Progenitor cell of endocrine pancreas (in vitro differentiated cells): Measurements from ENCODE around the gene SERP1. TPM values are rescaled to one million over a fixed set of nuclear protein-coding genes. Genes with fewer than 3 reads are reported as not detected.

ENCODE experiments used
- DNase-seq: peaks from one replicate; pipeline ENCODE4 v3.0.0; 2021; ENCODE audit warnings: low spot score; ENCODE audit not compliant: unreplicated experiment
- H3K27ac Mint-ChIP-seq: 2 replicates; pipeline ENCODE4 v1.8.0; 2021; ENCODE audit warnings: mild to moderate bottlenecking, moderate library complexity, mixed read lengths
- H3K27me3 Mint-ChIP-seq: 2 replicates; pipeline ENCODE4 v1.8.0; 2021; ENCODE audit warnings: mixed read lengths
- H3K36me3 Mint-ChIP-seq: 2 replicates; pipeline ENCODE4 v1.8.0; 2022; ENCODE audit warnings: mixed read lengths; ENCODE audit not compliant: insufficient read depth
- H3K4me1 Mint-ChIP-seq: 2 replicates; pipeline ENCODE4 v1.8.0; 2021; ENCODE audit warnings: low read depth, mixed read lengths
- H3K4me3 Mint-ChIP-seq: 2 replicates; pipeline ENCODE4 v1.8.0; 2021; ENCODE audit warnings: low read depth, mild to moderate bottlenecking, moderate library complexity, mixed read lengths
- H3K9me3 Mint-ChIP-seq: 2 replicates; pipeline ENCODE4 v1.8.0; 2021; ENCODE audit warnings: low read depth, mixed read lengths
- total RNA-seq: library from RNA; stranded (reverse); gene quantifications from 2 replicates; pipeline ENCODE4 v1.2.1, GENCODE V29; 2021
- TF ChIP-seq, protein P1 (sequence below): fragments of 200-600 bp; sonication (generic); IDR thresholded peaks from one replicate; pipeline ENCODE4 v1.5.0; 2021; ENCODE audit warnings: antibody characterized with exemption, mild to moderate bottlenecking; ENCODE audit not compliant: unreplicated experiment

SERP1 gene
- total RNA-seq, 1 donor from 2014 or later, result 94.9 TPM

DNA sequence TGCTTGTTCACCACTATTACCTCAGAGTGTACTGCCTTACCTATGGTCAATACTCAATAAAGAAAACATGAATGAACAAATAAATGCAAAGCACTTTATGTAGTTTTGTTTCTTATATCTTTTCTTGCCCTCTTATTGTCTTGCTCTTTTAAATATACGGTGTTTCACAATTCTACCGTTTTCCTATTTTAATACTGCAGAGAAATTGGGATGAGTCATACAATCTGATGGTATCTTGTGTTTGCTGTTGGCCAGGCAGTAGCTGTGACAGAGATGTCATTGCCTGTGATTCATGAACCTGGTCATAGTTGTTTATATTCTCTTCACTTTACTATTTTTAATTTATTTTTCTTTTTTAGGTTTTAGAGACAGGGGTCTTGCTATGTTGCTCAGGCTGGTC, 48.3 kb downstream of the SERP1 start:
- H3K9me3 Mint-ChIP-seq, result peaks cover 9% of the 10 kb centered on the region

DNA sequence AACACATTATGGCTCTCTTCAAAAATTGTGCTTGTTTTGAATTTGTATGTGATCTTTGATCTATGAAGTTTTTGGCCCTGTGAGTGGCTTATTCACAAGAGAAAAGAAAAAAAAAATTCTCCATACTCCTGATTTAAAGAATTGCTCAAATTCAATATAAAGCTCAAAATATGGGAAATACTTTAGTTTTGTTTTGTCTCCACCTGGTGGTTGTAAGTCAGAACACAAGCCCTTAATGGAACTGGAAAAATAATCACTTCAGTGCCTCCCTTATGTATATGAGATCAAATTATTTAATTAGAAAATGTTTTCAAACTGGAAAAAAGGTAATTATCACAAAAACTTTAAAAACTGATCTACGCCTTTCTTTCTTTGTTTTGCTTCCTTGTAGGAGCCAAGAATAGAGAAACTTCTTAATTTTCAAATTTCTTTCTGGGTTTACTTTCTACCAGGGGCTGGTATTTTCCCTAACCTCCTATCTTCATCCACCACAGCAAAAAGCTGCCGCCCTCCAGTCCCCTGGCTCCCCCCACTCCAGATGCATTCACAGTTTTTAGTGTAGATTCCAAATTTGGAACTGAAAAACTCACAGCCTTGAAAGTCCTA, 50.6 kb downstream of the SERP1 start:
- H3K4me1 Mint-ChIP-seq, result peaks cover 2% of the 10 kb centered on the region
- H3K9me3 Mint-ChIP-seq, result no peaks in the 10 kb centered on the region
- no peak for DNase-seq
- no peak overlapping the region for H3K4me3 Mint-ChIP-seq
- no peaks in the 10 kb centered on the region for H3K27me3 Mint-ChIP-seq
- TF ChIP-seq, protein P1, sequence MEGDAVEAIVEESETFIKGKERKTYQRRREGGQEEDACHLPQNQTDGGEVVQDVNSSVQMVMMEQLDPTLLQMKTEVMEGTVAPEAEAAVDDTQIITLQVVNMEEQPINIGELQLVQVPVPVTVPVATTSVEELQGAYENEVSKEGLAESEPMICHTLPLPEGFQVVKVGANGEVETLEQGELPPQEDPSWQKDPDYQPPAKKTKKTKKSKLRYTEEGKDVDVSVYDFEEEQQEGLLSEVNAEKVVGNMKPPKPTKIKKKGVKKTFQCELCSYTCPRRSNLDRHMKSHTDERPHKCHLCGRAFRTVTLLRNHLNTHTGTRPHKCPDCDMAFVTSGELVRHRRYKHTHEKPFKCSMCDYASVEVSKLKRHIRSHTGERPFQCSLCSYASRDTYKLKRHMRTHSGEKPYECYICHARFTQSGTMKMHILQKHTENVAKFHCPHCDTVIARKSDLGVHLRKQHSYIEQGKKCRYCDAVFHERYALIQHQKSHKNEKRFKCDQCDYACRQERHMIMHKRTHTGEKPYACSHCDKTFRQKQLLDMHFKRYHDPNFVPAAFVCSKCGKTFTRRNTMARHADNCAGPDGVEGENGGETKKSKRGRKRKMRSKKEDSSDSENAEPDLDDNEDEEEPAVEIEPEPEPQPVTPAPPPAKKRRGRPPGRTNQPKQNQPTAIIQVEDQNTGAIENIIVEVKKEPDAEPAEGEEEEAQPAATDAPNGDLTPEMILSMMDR, result peak; percentile 91
- H3K36me3 Mint-ChIP-seq, result no peaks in the 10 kb centered on the region
- no peak overlapping the region for H3K27ac Mint-ChIP-seq

More for the DNA sequence above, 48.3 kb downstream of the SERP1 start:
- no peak overlapping the region for H3K4me3 Mint-ChIP-seq
- H3K4me1 Mint-ChIP-seq, result peaks cover 2% of the 10 kb centered on the region
- H3K27ac Mint-ChIP-seq, result no peak overlapping the region
- DNase-seq, result no peak
- TF ChIP-seq, protein P1, result no peak
- H3K36me3 Mint-ChIP-seq, result peaks cover 6% of the 10 kb centered on the region
- H3K27me3 Mint-ChIP-seq, result no peaks in the 10 kb centered on the region

DNA sequence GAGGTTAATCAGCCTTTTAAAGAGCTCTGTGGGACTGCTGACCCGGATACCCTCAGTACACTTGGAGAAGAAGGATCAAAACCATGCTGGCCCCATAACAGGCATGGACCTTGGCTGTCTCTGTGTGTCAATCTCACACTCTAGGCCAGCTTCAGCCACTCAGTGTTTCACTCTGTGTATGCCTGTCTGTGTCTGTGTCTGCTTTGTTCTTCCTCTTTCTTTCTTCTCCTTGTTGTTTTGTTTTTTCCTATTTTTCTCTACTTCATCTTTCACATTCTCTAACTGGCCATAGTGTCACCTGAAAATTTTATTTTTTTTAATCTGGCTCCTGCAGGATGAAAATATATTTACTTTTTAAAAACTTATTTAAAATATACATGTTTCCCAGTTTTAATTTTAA, 51.1 kb downstream of the SERP1 start:
- no peak overlapping the region for H3K27ac Mint-ChIP-seq
- DNase-seq, result no peak

DNA sequence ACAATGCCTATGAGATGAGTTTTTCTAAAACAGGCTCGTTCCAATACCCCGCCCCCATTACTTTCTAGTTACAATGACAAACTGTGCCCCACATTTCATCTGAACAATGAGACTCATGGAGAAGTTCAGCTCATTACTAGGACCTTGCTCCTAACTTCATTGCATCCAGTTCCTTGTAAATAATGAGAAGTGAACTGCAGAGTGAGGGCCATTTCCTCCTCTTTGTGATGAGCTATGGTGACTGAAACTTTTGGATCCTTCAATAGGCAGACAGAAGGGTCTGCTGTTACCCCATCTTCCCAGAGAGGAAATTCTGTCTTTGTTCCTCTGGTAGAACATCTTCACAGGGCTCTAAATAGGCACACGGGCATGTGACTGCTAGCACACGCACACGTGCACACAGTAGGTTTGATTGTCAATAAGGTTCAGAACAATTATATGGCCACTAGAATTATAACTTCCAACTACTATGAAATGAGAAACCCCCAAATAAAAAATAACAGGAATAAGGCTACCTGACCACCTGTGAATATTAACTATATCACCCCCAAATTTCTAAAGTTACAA, 51.8 kb downstream of the SERP1 start:
- Mint-ChIP-seq H3K27ac (no peak overlapping the region), H3K9me3 (no peaks in the 10 kb centered on the region)

More for the DNA sequence above, 51.1 kb downstream of the SERP1 start:
- H3K27me3 Mint-ChIP-seq, result no peaks in the 10 kb centered on the region
- no peaks in the 10 kb centered on the region for H3K9me3 Mint-ChIP-seq
- TF ChIP-seq, protein P1, result no peak
- no peak overlapping the region for H3K4me3 Mint-ChIP-seq
- H3K4me1 Mint-ChIP-seq, result peaks cover 2% of the 10 kb centered on the region
- H3K36me3 Mint-ChIP-seq, result no peaks in the 10 kb centered on the region

More for the DNA sequence above, 51.8 kb downstream of the SERP1 start:
- DNase-seq, result no peak
- H3K4me3 Mint-ChIP-seq, result no peak overlapping the region
- H3K27me3 Mint-ChIP-seq, result no peaks in the 10 kb centered on the region
- H3K4me1 Mint-ChIP-seq, result peaks cover 2% of the 10 kb centered on the region
- no peaks in the 10 kb centered on the region for H3K36me3 Mint-ChIP-seq
- TF ChIP-seq, protein P1, result no peak

Other genes starting within 250 kb of the SERP1 start
- 31.9 and 35.5 TPM in 2 replicates for gene TSC22D2, start 138.2 kb downstream of the SERP1 start, total RNA-seq
- gene EIF2A, start 291 bp upstream of the SERP1 start, total RNA-seq, result 66.4 and 67.4 TPM in 2 replicates
- 68.1 and 69.0 TPM in 2 replicates for gene SELENOT, start 56.8 kb upstream of the SERP1 start, total RNA-seq
- 0.49 TPM in 1 of 2 replicates, not detected in the other for gene ERICH6, start 157.4 kb upstream of the SERP1 start, total RNA-seq
- gene SIAH2, start 216.7 kb upstream of the SERP1 start, total RNA-seq, result 14.4 and 17.9 TPM in 2 replicates